Endothelial cell of umbilical vein (primary cell): ENCODE results near the gene FUT7.

Experiments
- EZH2 ChIP-seq: IDR thresholded peaks from 2 replicates; pipeline ENCODE4 v1.6.1; 2012; ENCODE audit warnings: borderline replicate concordance, low read depth, mild to moderate bottlenecking, moderate library complexity, low read length, inconsistent platforms; ENCODE audit not compliant: severe bottlenecking
- FOS ChIP-seq: IDR thresholded peaks from 2 replicates; pipeline ENCODE4 v1.6.1; 2011; ENCODE audit warnings: mild to moderate bottlenecking, low read length, moderate library complexity, borderline replicate concordance; ENCODE audit not compliant: insufficient read depth
- JUN ChIP-seq: IDR thresholded peaks from 2 replicates; pipeline ENCODE4 v1.6.1; 2011; ENCODE audit warnings: borderline replicate concordance, low read depth; ENCODE audit not compliant: insufficient read length, insufficient read depth
- MYC ChIP-seq: IDR thresholded peaks from one replicate; pipeline ENCODE4 v1.6.1; 2011; ENCODE audit warnings: mild to moderate bottlenecking, low read depth, low read length
- POLR2A ChIP-seq: IDR thresholded peaks from 2 replicates; pipeline ENCODE4 v1.6.1; 2012; ENCODE audit warnings: low read depth, mild to moderate bottlenecking, control low read depth, low read length
- POLR2AphosphoS5 ChIP-seq: IDR thresholded peaks from 2 replicates; pipeline ENCODE4 v1.6.1; 2012; ENCODE audit warnings: low read depth, mild to moderate bottlenecking, control low read depth, low read length, moderate library complexity; ENCODE audit not compliant: insufficient read depth
- TF ChIP-seq, protein P1 (sequence below), 2 donors: IDR thresholded peaks; 1 replicate in 1 of 2; 2 replicates in 1 of 2; pipeline ENCODE4 v1.5.1; 2011; ENCODE audit warnings: low read length in 2 of 2, mild to moderate bottlenecking in 2 of 2, moderate library complexity in 2 of 2, control low read depth in 1 of 2, inconsistent platforms in 1 of 2, low read depth in 1 of 2; ENCODE audit not compliant: insufficient read depth in 1 of 2; ENCODE audit errors: extremely low read depth in 1 of 2
- TF ChIP-seq, protein P2 (sequence below): IDR thresholded peaks from 2 replicates; pipeline ENCODE4 v1.6.1; 2011; ENCODE audit not compliant: insufficient read depth, insufficient read length

DNA sequence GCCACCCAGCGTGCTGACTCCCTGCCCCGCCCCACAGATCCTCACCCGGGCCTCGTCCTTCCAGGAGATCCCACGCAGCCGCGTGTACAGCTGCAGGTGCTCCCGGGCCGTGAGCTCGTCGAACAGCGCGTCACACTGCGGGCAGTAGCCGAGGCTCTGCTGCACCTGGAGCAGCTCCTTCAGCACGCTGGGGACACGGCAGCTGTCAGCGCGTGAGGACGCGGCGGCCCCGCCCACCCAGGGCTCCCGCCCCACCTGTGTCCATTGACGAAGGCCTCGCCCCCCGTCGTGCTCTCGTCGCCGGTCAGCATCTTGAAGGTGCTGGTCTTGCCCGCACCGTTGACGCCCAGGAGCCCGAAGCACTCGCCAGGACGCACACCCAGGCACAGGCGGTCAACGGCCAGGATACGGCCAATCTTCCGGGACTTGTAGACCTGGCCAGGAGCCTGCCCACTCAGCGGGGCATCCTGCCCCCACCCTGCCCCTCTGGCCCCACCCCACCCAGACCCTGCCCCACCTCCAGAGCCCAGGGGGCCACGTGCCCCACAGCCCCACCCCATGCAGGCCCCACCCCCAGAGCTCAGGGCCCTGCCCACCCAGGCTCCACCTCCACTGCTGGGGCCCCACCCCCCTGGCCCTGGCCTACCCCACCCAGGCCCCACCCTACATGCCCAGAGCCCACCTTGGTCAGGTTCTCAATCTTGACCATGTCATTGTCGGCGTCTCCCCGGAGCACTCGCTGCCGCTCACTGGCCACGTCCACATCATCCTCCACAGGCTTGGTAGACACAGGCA is 21.8 kb downstream of the FUT7 start:
- TF ChIP-seq, protein P1, sequence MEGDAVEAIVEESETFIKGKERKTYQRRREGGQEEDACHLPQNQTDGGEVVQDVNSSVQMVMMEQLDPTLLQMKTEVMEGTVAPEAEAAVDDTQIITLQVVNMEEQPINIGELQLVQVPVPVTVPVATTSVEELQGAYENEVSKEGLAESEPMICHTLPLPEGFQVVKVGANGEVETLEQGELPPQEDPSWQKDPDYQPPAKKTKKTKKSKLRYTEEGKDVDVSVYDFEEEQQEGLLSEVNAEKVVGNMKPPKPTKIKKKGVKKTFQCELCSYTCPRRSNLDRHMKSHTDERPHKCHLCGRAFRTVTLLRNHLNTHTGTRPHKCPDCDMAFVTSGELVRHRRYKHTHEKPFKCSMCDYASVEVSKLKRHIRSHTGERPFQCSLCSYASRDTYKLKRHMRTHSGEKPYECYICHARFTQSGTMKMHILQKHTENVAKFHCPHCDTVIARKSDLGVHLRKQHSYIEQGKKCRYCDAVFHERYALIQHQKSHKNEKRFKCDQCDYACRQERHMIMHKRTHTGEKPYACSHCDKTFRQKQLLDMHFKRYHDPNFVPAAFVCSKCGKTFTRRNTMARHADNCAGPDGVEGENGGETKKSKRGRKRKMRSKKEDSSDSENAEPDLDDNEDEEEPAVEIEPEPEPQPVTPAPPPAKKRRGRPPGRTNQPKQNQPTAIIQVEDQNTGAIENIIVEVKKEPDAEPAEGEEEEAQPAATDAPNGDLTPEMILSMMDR (IDR thresholded peaks at IDR 0.05; ENCODE audit: extremely low read depth in 1 of 2, insufficient read depth in 1 of 2, low read depth in 1 of 2, low read length in 2 of 2) = no peak
- TF ChIP-seq EZH2 = no peak
- no peak for TF ChIP-seq POLR2A
- TF ChIP-seq POLR2AphosphoS5 = no peak
- no peak for TF ChIP-seq JUN
- TF ChIP-seq, protein P2, sequence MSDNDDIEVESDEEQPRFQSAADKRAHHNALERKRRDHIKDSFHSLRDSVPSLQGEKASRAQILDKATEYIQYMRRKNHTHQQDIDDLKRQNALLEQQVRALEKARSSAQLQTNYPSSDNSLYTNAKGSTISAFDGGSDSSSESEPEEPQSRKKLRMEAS = no peak
- no peak for TF ChIP-seq MYC
- TF ChIP-seq FOS = no peak
